Mucosa of rectum (tissue), 2 donors: Measurements from ENCODE around the gene CACNB3.
A peak's percentile ranks its signal among the peaks of the same experiment; 100 is the strongest.
"Not testable (repeated sequence)": the region's sequence is repeated elsewhere in the genome, so short reads cannot be mapped to it uniquely, and the experiment has no call there.

ENCODE experiments used
- H3K27ac ChIP-seq, 2 donors: one replicate each; pipeline ENCODE4 v1.7.0; 2013; ENCODE audit warnings: inconsistent platforms in 2 of 2, low read depth in 2 of 2, low read length in 2 of 2
- H3K27me3 ChIP-seq, 2 donors: one replicate each; pipeline ENCODE4 v1.7.0; 2013; ENCODE audit warnings: low read length in 2 of 2; ENCODE audit not compliant: control insufficient read depth in 2 of 2, insufficient read depth in 2 of 2
- H3K36me3 ChIP-seq, 2 donors: one replicate each; pipeline ENCODE4 v1.7.0; 2013; ENCODE audit warnings: low read length in 2 of 2; ENCODE audit not compliant: control insufficient read depth in 2 of 2, insufficient read depth in 2 of 2
- H3K4me1 ChIP-seq, 2 donors: one replicate each; pipeline ENCODE4 v1.7.0; 2013; ENCODE audit warnings: low read length in 2 of 2, mild to moderate bottlenecking in 1 of 2; ENCODE audit not compliant: control insufficient read depth in 2 of 2, insufficient read depth in 2 of 2
- H3K4me3 ChIP-seq, 2 donors: one replicate each; pipeline ENCODE4 v1.7.0; 2013; ENCODE audit warnings: low read length in 2 of 2
- H3K9ac ChIP-seq, 2 donors: one replicate each; pipeline ENCODE4 v1.7.0; 2013; ENCODE audit warnings: low read length in 2 of 2, low read depth in 1 of 2, mild to moderate bottlenecking in 1 of 2
- H3K9me3 ChIP-seq, 2 donors: one replicate each; pipeline ENCODE4 v1.7.0; 2013; ENCODE audit warnings: low read length in 2 of 2; ENCODE audit not compliant: control insufficient read depth in 2 of 2
- donor health status: healthy.
- donor health status: Normal muscosa, but diverticular disease.

CACNB3 gene

GRCh38 chr12:48865281-48866051, 47.2 kb downstream of the CACNB3 start, which contains the start of gene RND1:
RND1 (minus strand) TSS chr12:48865870; CDS start chr12:48865767, 103 bp downstream.
- Histone ChIP-seq H3K27me3 (peaks cover 0 to 4% of the 10 kb centered on the region in 2 donors), H3K9me3 (no peaks in the 10 kb centered on the region), H3K27ac (peak within 1 kb of the TSS; percentile 48 to 62), H3K9ac (peak within 1 kb of the TSS; percentile 56 to 67), H3K4me1 (peaks cover 12 to 14% of the 10 kb centered on the region in 2 donors), H3K36me3 (peaks cover 0 to 3% of the 10 kb centered on the region in 2 donors), H3K4me3 (peak within 1 kb of the TSS; percentile 73 to 82)

- H3K9ac ChIP-seq: peak overlapping the region; percentile 17 to 35
- peak overlapping the region; percentile 73 to 82 for H3K4me3 ChIP-seq
These were observed 47.9 kb downstream of the CACNB3 start for GRCh38 chr12:48866052-48866711.

GRCh38 chr12:48868451-48868850, 50.2 kb downstream of the CACNB3 start:
- Histone ChIP-seq H3K36me3 (no peaks in the 10 kb centered on the region), H3K27me3 (peaks cover 0 to 2% of the 10 kb centered on the region in 2 donors), H3K9me3 (no peaks in the 10 kb centered on the region), H3K27ac (no peak overlapping the region), H3K9ac (no peak overlapping the region), H3K4me1 (peaks cover 12 to 14% of the 10 kb centered on the region in 2 donors), H3K4me3 (no peak overlapping the region)

More at GRCh38 chr12:48866052-48866711, 47.9 kb downstream of the CACNB3 start:
- H3K4me1 ChIP-seq: peaks cover 12 to 14% of the 10 kb centered on the region in 2 donors
- H3K9me3 ChIP-seq: no peaks in the 10 kb centered on the region
- peaks cover 0 to 4% of the 10 kb centered on the region in 2 donors for H3K27me3 ChIP-seq
- peak overlapping the region in 1 of 2 donors; percentile 62 for H3K27ac ChIP-seq
- peaks cover 0 to 3% of the 10 kb centered on the region in 2 donors for H3K36me3 ChIP-seq

GRCh38 chr12:48869191-48869590, 50.9 kb downstream of the CACNB3 start:
- Histone ChIP-seq H3K4me3 (no peak overlapping the region), H3K27me3 (no peaks in the 10 kb centered on the region), H3K4me1 (peaks cover 12 to 14% of the 10 kb centered on the region in 2 donors), H3K27ac (no peak overlapping the region), H3K9me3 (no peaks in the 10 kb centered on the region), H3K9ac (no peak overlapping the region), H3K36me3 (no peaks in the 10 kb centered on the region)

- H3K27ac ChIP-seq: no peak overlapping the region
- H3K27me3 ChIP-seq: no peaks in the 10 kb centered on the region
- no peaks in the 10 kb centered on the region for H3K9me3 ChIP-seq
- H3K4me3 ChIP-seq: no peak overlapping the region
- no peak overlapping the region for H3K9ac ChIP-seq
- no peaks in the 10 kb centered on the region for H3K36me3 ChIP-seq
- H3K4me1 ChIP-seq: no peaks in the 10 kb centered on the region
These were observed 54.8 kb downstream of the CACNB3 start for GRCh38 chr12:48873096-48873495.

GRCh38 chr12:48873534-48873933, 55.2 kb downstream of the CACNB3 start:
- not testable (repeated sequence) for H3K27me3 ChIP-seq, H3K9me3 ChIP-seq, H3K4me3 ChIP-seq, H3K4me1 ChIP-seq, H3K27ac ChIP-seq, H3K9ac ChIP-seq, H3K36me3 ChIP-seq

- peaks cover 0 to 3% of the 10 kb centered on the region in 2 donors for H3K27me3 ChIP-seq
- H3K36me3 ChIP-seq: no peaks in the 10 kb centered on the region
- no peaks in the 10 kb centered on the region for H3K9me3 ChIP-seq
- H3K4me1 ChIP-seq: no peaks in the 10 kb centered on the region
- H3K9ac ChIP-seq: no peak overlapping the region
- no peak overlapping the region for H3K27ac ChIP-seq
- H3K4me3 ChIP-seq: no peak overlapping the region
These were observed 57.7 kb downstream of the CACNB3 start for GRCh38 chr12:48875944-48876515.
